Measurements from ENCODE around the gene WDFY2.

DNA sequence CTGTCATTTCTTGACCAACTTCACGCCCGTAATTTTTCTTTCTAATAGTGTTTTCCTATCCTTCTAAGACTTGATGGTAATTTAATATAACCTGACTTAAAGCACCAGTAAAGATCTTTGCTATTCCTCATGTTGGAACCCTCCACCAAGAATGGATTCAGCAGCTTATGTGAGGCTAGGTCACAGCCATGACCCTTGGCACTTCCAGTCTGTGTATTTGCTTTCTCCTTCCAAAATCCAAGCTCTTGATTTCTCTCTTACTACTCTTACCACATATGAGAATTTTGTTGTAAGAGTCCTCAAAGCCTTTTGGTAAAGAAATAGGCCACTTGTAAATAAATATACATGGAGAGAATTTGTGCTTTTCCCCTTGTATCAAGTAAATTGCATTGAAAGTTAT, 158.3 kb downstream of the WDFY2 start:
- TF ChIP-seq EZH2phosphoT487 (IDR thresholded peaks at IDR 0.05; ENCODE audit: insufficient read depth, low read depth), result no peak
- TF ChIP-seq EZH2 (IDR thresholded peaks at IDR 0.05; ENCODE audit: insufficient read depth, poor library complexity, severe bottlenecking), result no peak

All from GM23248 (cell line).